K562 (cell line): Measurements from ENCODE around the gene DGKE. TPM values are rescaled to one million over a fixed set of nuclear protein-coding genes. Genes with fewer than 3 reads are reported as not detected.

Experiments used
- CCAR2 ChIP-seq: fragments of 200-400 bp; formaldehyde crosslinking; IDR thresholded peaks from 2 replicates; pipeline ENCODE4 v1.6.1; 2017; ENCODE audit warnings: mild to moderate bottlenecking, low read depth, low read length
- GATAD2B ChIP-seq: fragments of 450-650 bp; IDR thresholded peaks from 2 replicates; pipeline ENCODE4 v1.6.1; 2017; ENCODE audit warnings: mild to moderate bottlenecking, borderline replicate concordance
- SETDB1 ChIP-seq: IDR thresholded peaks from one replicate; pipeline ENCODE4 v1.6.1; 2012; ENCODE audit warnings: low read length, control low read depth, inconsistent platforms
- ZBTB9 ChIP-seq: fragments of 450-650 bp; formaldehyde crosslinking; IDR thresholded peaks from 2 replicates; pipeline ENCODE4 v1.4.0; 2020; ENCODE audit warnings: mild to moderate bottlenecking, moderate library complexity
- ZNF407 ChIP-seq: fragments of 450-650 bp; IDR thresholded peaks from 2 replicates; pipeline ENCODE4 v1.6.1; 2016; ENCODE audit warnings: low read depth
- polyA plus RNA-seq, 8 experiments: library from polyadenylated mRNA; depleted of rRNA in 4 of 8; stranded (reverse) in 5 of 8; unstranded in 3 of 8; fragments of >200 nt; fragmentation: Nextera tagmentation in 2 of 8; fragmentation: Illumina TruSeq in 1 of 8; extraction: Ambion mirVana in 2 of 8; extraction: Trizol in 1 of 8; gene quantifications; 2 replicates each; pipeline versions ENCODE4 v1.2.1 to v1.2.3, GENCODE V29; 2011 to 2014; ENCODE audit warnings: inconsistent platforms in 1 of 8, missing spikeins in 1 of 8
- total RNA-seq, 7 experiments: library from RNA; depleted of rRNA in 6 of 7; stranded (reverse); fragments of >200 nt in 6 of 7; fragmentation: Illumina TruSeq in 2 of 7; extraction: Trizol in 2 of 7; gene quantifications; 2 replicates each; pipeline versions ENCODE4 v1.2.1 to v1.2.3, GENCODE V29; 2011 to 2021; ENCODE audit warnings: low replicate concordance in 1 of 7
- TF ChIP-seq, protein P1 (sequence below): fragments of 200-600 bp; sonication (generic); IDR thresholded peaks from one replicate; pipeline ENCODE4 v1.6.1; 2012; ENCODE audit warnings: mild to moderate bottlenecking, low read depth, low read length, inconsistent platforms

DGKE gene
- total and polyA plus RNA-seq, 9 of the 15 experiments (the other 6 are each of a cell fraction or from before 2014, with no cell fraction given): 1.3 to 9.9 (median 5.9) TPM

DNA sequence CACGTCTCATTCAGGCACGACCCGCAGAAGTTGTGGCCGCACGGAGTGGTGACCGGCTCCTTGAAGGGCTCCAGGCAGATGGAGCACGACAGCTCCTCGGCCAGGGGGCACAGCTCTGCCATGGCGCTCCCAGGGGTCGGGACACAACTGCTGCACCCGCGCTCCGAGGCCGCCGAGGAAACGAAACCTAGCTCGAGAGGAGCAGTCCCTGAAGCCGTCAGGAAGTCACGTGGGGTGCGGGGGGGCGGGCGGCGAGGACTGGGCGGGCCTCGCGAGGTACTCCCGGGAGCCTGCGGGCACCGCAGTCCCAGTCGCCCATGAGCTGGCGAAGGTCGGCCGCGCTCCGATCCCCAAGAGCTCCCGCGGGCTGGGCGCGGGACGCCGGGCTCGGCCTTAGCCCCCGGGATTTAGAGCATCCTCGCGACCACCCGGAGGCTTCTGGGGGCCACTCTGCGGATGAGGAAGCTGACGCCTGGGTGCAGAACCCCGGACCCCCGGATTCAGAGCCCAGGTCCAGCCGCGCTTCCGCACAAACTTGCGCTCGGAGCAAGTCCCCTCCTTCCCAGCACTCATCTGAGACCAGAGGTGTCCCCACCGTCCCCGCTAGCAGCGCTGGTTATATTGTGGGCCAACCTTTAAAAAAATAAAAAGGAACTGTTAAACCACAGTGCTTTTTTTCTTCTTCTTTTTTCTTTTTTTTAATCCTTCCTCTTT, 80.1 kb downstream of the DGKE start, which contains the start of gene TRIM25 (continued):
- TF ChIP-seq, protein P1, sequence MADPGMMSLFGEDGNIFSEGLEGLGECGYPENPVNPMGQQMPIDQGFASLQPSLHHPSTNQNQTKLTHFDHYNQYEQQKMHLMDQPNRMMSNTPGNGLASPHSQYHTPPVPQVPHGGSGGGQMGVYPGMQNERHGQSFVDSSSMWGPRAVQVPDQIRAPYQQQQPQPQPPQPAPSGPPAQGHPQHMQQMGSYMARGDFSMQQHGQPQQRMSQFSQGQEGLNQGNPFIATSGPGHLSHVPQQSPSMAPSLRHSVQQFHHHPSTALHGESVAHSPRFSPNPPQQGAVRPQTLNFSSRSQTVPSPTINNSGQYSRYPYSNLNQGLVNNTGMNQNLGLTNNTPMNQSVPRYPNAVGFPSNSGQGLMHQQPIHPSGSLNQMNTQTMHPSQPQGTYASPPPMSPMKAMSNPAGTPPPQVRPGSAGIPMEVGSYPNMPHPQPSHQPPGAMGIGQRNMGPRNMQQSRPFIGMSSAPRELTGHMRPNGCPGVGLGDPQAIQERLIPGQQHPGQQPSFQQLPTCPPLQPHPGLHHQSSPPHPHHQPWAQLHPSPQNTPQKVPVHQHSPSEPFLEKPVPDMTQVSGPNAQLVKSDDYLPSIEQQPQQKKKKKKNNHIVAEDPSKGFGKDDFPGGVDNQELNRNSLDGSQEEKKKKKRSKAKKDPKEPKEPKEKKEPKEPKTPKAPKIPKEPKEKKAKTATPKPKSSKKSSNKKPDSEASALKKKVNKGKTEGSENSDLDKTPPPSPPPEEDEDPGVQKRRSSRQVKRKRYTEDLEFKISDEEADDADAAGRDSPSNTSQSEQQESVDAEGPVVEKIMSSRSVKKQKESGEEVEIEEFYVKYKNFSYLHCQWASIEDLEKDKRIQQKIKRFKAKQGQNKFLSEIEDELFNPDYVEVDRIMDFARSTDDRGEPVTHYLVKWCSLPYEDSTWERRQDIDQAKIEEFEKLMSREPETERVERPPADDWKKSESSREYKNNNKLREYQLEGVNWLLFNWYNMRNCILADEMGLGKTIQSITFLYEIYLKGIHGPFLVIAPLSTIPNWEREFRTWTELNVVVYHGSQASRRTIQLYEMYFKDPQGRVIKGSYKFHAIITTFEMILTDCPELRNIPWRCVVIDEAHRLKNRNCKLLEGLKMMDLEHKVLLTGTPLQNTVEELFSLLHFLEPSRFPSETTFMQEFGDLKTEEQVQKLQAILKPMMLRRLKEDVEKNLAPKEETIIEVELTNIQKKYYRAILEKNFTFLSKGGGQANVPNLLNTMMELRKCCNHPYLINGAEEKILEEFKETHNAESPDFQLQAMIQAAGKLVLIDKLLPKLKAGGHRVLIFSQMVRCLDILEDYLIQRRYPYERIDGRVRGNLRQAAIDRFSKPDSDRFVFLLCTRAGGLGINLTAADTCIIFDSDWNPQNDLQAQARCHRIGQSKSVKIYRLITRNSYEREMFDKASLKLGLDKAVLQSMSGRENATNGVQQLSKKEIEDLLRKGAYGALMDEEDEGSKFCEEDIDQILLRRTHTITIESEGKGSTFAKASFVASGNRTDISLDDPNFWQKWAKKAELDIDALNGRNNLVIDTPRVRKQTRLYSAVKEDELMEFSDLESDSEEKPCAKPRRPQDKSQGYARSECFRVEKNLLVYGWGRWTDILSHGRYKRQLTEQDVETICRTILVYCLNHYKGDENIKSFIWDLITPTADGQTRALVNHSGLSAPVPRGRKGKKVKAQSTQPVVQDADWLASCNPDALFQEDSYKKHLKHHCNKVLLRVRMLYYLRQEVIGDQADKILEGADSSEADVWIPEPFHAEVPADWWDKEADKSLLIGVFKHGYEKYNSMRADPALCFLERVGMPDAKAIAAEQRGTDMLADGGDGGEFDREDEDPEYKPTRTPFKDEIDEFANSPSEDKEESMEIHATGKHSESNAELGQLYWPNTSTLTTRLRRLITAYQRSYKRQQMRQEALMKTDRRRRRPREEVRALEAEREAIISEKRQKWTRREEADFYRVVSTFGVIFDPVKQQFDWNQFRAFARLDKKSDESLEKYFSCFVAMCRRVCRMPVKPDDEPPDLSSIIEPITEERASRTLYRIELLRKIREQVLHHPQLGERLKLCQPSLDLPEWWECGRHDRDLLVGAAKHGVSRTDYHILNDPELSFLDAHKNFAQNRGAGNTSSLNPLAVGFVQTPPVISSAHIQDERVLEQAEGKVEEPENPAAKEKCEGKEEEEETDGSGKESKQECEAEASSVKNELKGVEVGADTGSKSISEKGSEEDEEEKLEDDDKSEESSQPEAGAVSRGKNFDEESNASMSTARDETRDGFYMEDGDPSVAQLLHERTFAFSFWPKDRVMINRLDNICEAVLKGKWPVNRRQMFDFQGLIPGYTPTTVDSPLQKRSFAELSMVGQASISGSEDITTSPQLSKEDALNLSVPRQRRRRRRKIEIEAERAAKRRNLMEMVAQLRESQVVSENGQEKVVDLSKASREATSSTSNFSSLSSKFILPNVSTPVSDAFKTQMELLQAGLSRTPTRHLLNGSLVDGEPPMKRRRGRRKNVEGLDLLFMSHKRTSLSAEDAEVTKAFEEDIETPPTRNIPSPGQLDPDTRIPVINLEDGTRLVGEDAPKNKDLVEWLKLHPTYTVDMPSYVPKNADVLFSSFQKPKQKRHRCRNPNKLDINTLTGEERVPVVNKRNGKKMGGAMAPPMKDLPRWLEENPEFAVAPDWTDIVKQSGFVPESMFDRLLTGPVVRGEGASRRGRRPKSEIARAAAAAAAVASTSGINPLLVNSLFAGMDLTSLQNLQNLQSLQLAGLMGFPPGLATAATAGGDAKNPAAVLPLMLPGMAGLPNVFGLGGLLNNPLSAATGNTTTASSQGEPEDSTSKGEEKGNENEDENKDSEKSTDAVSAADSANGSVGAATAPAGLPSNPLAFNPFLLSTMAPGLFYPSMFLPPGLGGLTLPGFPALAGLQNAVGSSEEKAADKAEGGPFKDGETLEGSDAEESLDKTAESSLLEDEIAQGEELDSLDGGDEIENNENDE: no peak
- TF ChIP-seq CCAR2: no peak
- no peak for TF ChIP-seq GATAD2B
- 0 out of 2 replicates have a peak, but pooled peaks have one; percentile 61 for TF ChIP-seq ZBTB9 (CRISPR knock-in tag)
- no peak for TF ChIP-seq ZNF407
- TF ChIP-seq SETDB1: no peak
